HTERT RPE-1 (cell line): ENCODE results near the gene METTL3.

Experiments used
- in situ Hi-C: fragments of 300-500 bp; cut with MboI; formaldehyde crosslinking; loops from 4 replicates; pipeline ENCODE4 v1.14.3; 2020; ENCODE audit warnings: low sequenced_read_pairs

METTL3 gene

GRCh38 chr14:21476925-21477681 is 34.0 kb downstream of the METTL3 start, which contains the start of the genes RAB2B and TOX4:
Gene RAB2B, minus strand, starts transcription at chr14:21476959. Its CDS starts 87 bp downstream, at chr14:21476872.
Gene TOX4, plus strand, starts transcription at chr14:21477195. Its CDS starts 84 bp downstream, at chr14:21477279.
- in situ Hi-C loops, result no loop called here

DNA sequence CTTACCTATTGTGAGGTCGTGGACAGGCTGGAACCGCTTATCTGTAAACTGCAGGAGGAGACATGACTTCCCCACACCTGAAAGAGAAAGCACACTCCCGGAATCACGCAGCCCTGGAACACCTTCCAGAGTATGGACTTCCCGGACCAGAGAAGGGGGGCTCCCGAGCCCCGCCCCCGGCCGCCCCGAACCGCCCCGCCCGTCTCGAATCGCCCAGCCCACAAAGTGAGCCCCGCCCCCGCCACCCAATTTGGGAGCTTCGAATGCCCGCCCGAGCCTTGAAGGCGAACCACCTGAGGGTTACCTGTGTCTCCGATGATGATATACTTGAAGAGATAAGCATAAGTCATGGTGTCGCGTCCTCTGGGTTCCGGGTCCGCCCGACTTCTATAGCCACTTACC is 34.6 kb downstream of the METTL3 start:
- in situ Hi-C loops, result no loop called here

- in situ Hi-C loops, result no loop called here
Observed at GRCh38 chr14:21475767-21476522, 35.2 kb downstream of the METTL3 start.

- in situ Hi-C loops, result no loop called here
Observed at GRCh38 chr14:21467616-21468015, 43.5 kb downstream of the METTL3 start.

- in situ Hi-C loops, result no loop called here
Observed at GRCh38 chr14:21455912-21456667, 55.0 kb downstream of the METTL3 start, which contains the start of gene CHD8. Gene CHD8, minus strand, starts transcription at chr14:21456123. Its CDS starts 24,480 bp downstream, at chr14:21431643.

DNA sequence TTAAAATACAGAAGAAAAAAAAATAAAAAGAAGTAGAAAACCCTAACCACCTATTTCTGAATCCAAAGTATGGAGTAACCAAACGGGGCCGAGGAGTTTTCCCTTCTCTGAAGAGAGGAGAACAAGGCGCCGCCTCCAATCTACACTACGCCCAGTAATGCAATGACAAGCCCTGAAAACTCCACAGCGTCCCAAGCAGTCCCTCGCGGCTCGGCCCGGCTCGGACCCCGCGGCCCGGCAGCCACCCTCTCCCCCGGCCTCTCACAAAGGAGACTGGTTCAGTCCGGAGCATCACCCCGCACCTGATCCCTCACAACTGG is 55.6 kb downstream of the METTL3 start:
- in situ Hi-C loops, result no loop called here

GRCh38 chr14:21454843-21455544 is 56.1 kb downstream of the METTL3 start:
- in situ Hi-C loops, result no loop called here

GRCh38 chr14:21449899-21450216 is 61.3 kb downstream of the METTL3 start:
- in situ Hi-C loops, result no loop called here
